Measurements from ENCODE around the gene KRTAP29-1.

DNA sequence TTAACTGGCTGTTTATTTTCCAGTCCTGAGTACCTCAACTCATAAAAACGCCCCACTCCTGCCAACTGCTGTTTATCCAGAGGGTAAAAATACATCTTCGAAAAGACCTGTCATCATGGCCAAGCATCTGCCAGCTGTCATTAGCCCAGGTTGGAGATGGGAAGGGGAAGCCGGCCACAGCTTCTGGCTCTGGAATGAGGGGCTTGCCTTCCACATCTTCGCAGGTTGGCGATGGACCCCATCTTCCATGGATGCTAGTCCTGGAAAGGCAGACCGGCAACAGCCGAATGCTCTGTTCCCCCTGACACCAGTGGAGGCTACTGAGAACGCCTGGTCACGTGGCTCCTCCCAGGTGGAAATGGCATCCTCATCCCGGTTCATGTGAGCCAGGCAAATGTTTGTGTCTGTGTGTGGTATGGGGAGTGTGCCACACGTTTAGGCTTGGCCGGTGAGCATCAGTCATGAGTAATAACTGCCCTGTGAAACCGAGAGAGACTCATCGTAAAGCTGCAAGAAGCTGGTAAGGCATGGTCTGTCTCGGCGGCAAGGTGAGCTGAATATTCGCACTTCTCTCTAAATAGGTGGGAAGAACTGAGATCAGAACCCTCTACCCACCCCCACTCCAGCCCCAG lies 13.3 kb upstream of the KRTAP29-1 start:
- TF ChIP-seq POLR2A (IDR thresholded peaks at IDR 0.05; ENCODE audit: low read depth, low read length) (no peak), POLR2AphosphoS5 (IDR thresholded peaks at IDR 0.05; ENCODE audit: low read depth, low read length) (no peak)
